ENCODE data around the gene CCNY.

- no peak for TF ChIP-seq CTCF (IDR thresholded peaks at IDR 0.05)
- no peak for TF ChIP-seq POLR2A (IDR thresholded peaks at IDR 0.05)
- TF ChIP-seq POLR2AphosphoS5 (IDR thresholded peaks at IDR 0.05): no peak
These were observed 143.8 kb downstream of the CCNY start for GRCh38 chr10:35480142-35480541.

Data from prostate gland (tissue), 2 donors.